Fibroblast of skin of left quadriceps (primary cell): ENCODE measurements around the gene GRM4.

Experiments used
- DNase-seq, 2 experiments: peaks; one replicate each; pipeline ENCODE4 v3.0.0-alpha.2; 2013; ENCODE audit warnings: low read depth in 2 of 2

Gene GRM4

GRCh38 chr6:34142061-34142998 lies 3.6 kb downstream of the GRM4 start:
- no peak for DNase-seq

GRCh38 chr6:34140075-34140474 lies 5.8 kb downstream of the GRM4 start:
- no peak for DNase-seq

GRCh38 chr6:34138914-34139510 lies 6.9 kb downstream of the GRM4 start:
- no peak for DNase-seq

- DNase-seq = no peak
These were observed 7.7 kb downstream of the GRM4 start for GRCh38 chr6:34138191-34138590.

GRCh38 chr6:34135541-34135940 lies 10.3 kb downstream of the GRM4 start:
- DNase-seq = no peak

- DNase-seq = no peak
These were observed 13.3 kb downstream of the GRM4 start for GRCh38 chr6:34132486-34133185.

GRCh38 chr6:34131326-34132290 lies 14.3 kb downstream of the GRM4 start:
- no peak for DNase-seq

- no peak for DNase-seq
These were observed 15.0 kb downstream of the GRM4 start for GRCh38 chr6:34130862-34131261.

GRCh38 chr6:34129753-34130152 lies 16.1 kb downstream of the GRM4 start:
- no peak for DNase-seq

GRCh38 chr6:34128045-34128444 lies 17.8 kb downstream of the GRM4 start:
- DNase-seq = no peak

- DNase-seq = no peak
These were observed 19.5 kb downstream of the GRM4 start for GRCh38 chr6:34126419-34126818.

- no peak for DNase-seq
These were observed 19.9 kb downstream of the GRM4 start for GRCh38 chr6:34125939-34126338.

GRCh38 chr6:34120953-34121675 lies 24.8 kb downstream of the GRM4 start:
- no peak for DNase-seq

- DNase-seq = no peak
These were observed 30.0 kb downstream of the GRM4 start for GRCh38 chr6:34115915-34116314.

- DNase-seq = peak; percentile 2 to 3
These were observed 30.5 kb downstream of the GRM4 start for GRCh38 chr6:34115403-34115795.

- DNase-seq = no peak
These were observed 31.0 kb downstream of the GRM4 start for GRCh38 chr6:34114695-34115402.

GRCh38 chr6:34113532-34113931 lies 32.4 kb downstream of the GRM4 start:
- DNase-seq = no peak

- no peak for DNase-seq
These were observed 33.8 kb downstream of the GRM4 start for GRCh38 chr6:34112126-34112525.

- no peak for DNase-seq
These were observed 35.3 kb downstream of the GRM4 start for GRCh38 chr6:34110610-34111009.

GRCh38 chr6:34108176-34108575 lies 37.7 kb downstream of the GRM4 start:
- DNase-seq = no peak
